CD4-positive, alpha-beta T cell treated with Interferon alpha-2 for 1 hour (primary cell): ENCODE results near the gene DMXL2.
A peak's percentile ranks its signal among the peaks of the same experiment; 100 is the strongest.
"Not testable (repeated sequence)": the region's sequence is repeated elsewhere in the genome, so short reads cannot be mapped to it uniquely, and the experiment has no call there.

Source experiments
- DNase-seq, 2 donors: peaks; one replicate each; pipeline ENCODE4 v3.0.0-alpha.2; 2020 to 2022

DMXL2 gene

GRCh38 chr15:51622604-51623370 is at the start of gene DMXL2:
DMXL2 (minus strand) TSS chr15:51622771; CDS start chr15:51622545, 226 bp downstream.
- DNase-seq = peak; percentile 71 to 73

DNA sequence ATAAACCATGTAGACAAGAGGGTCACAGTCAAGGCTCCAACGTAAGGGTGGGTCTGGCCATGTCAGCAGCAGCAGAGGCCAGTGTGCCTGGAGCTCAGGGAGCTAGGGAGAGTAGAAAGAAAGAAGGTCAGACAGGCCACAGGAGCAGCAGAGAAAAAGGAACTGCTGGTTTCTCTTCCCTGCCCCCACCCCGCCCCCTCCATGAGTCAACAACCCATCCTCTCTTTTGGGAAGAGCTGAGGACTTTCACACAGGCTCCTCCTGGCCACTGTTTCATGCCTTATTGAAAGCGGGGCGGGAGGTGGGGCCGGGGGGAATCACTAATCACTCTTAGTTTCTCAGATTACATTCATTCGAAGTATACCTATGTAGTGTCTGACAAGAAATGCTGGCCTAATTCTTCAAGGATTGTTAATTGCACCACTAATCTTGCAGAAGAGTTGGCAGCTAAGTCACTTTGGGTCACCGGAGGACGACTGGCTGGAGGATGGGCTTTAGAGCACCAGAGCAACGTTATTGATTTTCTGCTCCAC is 49.6 kb upstream of the DMXL2 start:
- peak in 1 of 2 donors; percentile 10 for DNase-seq

- no peak for DNase-seq
Measured at GRCh38 chr15:51669381-51669780, 46.8 kb upstream of the DMXL2 start.

DNA sequence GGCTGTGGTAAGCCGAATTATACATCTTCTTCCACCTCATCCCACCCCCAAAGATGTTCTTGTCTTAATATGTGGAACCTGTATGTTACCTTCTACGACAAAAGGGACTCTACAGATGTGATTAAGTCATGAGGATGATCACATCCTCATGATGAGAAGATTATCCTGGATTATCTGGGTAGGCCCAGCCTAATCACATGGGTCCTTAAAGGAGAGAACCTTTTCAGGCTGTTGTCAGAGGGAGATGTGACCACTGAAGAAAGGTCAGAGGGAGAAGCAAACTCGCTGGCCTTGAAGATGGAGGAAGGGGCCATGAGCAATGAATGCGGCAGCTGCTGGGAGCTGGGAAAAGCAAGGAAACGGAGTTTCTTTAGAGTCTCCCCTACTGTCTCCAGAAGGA is 45.9 kb upstream of the DMXL2 start:
- DNase-seq = no peak

GRCh38 chr15:51667478-51667877 is 44.9 kb upstream of the DMXL2 start:
- no peak for DNase-seq

GRCh38 chr15:51661072-51661471 is 38.5 kb upstream of the DMXL2 start:
- no peak for DNase-seq

DNA sequence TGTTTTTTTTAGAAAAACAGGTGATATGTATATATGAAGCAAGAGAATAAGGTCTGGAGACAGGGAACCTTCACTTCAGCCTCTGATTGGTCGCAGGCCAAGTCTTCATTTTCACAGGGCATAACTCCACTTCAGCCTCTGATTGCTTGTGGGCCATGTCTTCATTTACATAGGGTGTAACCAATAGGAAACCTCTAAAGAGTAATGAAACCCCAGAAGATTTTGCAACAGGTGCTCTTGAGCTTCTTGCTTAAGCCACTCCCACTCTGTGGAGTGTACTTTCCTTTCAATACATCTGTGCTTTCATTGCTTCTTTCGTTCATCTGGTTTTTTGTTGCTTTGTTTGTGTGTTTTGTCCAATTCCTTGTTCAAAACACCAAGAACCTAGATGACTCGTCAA is 36.1 kb upstream of the DMXL2 start:
- no peak for DNase-seq

DNA sequence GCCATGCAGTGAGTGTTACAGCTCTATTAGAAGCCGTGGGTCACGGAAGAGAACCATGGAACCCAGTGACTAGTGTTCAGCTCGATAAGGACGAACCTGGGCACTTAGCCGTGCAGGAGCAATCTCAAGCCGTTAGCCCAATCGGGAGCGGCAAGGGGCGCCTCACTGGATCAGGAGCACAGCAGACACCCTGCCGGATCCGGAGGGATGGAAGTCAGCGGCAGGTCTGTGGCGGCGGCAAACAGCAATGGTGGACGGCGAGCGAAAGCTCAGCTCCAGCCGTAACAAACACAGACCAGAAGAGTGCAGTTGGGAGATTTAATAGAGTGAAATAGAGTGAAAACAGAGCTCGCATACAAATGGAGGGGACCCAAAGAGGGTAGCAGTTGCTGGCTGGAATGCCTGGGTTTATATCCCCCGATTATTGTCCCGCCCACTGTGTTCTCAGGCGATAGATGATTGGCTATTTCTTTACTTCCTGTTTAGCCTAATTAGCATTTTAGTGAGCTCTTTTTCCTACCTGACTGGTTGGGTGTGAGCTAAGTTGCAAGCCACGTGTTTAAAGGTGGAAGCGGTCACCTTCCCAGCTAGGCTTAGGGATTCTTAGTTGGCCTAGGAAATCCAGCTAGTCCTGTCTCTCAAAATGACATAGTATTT is 33.0 kb upstream of the DMXL2 start:
- not testable (repeated sequence) for DNase-seq

DNA sequence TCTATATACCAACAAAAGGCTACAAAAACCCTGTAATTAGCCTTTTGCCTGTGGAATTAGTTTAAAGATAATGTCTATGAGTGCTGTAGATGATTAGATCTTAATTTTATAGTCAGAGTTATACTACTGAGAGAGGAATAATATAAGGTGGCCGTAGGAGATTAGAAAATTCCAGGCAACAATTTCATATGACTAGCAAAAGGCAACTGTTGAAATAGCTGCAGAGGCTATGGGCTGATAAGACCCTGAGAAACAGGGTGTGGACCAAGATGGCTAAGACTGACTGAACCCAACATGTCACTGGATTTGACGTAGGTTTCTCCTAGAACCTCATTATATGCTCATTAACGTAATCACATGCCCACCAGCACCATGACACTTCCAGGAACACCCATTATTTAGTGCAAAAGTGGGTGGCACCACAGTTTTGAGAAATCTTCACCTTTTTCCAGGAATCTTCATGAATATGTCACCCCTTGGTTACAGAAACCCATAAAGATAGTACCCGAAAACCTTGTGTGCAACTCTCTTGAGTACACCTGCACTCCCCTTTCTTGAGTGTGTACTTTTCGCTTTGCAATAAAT is 29.6 kb upstream of the DMXL2 start:
- DNase-seq = no peak

GRCh38 chr15:51649659-51650521 is 27.3 kb upstream of the DMXL2 start:
- peak; percentile 58 to 80 for DNase-seq

DNA sequence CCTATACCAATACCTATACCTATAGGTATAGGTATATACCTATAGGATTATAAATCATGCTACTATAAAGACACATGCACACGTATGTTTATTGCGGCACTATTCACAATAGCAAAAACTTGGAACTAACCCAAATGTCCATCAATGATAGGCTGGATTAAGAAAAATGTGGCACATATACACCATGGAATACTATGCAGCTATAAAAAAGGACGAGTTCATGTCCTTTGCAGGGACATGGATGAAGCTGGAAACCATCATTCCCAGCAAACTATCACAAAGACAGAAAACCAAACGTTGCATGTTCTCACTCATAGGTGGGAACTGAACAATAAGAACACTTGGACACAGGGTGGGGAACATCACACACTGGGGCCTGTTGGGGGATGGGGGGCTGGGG is 26.1 kb upstream of the DMXL2 start:
- not testable (repeated sequence) for DNase-seq

- DNase-seq = not testable (repeated sequence)
Measured at GRCh38 chr15:51648101-51648500, 25.5 kb upstream of the DMXL2 start.

- DNase-seq = peak in 1 of 2 donors; percentile 33
Measured at GRCh38 chr15:51647128-51647562, 24.6 kb upstream of the DMXL2 start.

- DNase-seq = no peak
Measured at GRCh38 chr15:51642696-51643095, 20.1 kb upstream of the DMXL2 start.

DNA sequence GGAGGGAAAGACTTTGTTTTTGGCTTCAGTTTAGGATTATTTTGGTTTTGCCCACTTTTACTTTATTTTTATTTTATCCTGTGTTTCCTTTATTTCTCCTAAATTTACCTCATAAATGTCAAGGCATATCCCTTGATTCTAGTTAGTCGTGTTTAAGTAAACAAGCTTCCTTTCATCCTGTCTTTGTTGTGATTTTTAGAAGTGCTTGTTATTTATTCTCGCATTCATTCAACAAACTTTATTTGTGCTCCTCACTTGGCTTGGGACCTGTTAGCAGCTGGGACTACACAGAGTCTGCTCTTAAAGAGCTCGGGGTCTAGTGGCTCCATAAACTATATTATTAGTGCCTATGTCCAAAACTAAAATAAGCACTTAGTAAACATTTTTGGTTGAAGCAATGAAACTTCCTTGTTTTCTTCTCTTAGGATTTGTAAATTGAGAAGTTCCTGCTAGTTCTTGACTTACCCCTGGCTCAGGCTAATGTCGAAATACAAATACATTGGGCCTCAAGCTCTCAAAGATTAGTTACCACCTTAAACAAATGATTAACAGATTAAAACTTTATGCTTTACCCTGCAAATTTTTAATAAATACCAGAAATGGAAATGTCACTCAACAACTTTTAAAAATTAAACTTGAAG is 19.0 kb upstream of the DMXL2 start:
- DNase-seq = no peak

- DNase-seq = peak; percentile 21 to 60
Measured at GRCh38 chr15:51634591-51635198, 12.1 kb upstream of the DMXL2 start.

DNA sequence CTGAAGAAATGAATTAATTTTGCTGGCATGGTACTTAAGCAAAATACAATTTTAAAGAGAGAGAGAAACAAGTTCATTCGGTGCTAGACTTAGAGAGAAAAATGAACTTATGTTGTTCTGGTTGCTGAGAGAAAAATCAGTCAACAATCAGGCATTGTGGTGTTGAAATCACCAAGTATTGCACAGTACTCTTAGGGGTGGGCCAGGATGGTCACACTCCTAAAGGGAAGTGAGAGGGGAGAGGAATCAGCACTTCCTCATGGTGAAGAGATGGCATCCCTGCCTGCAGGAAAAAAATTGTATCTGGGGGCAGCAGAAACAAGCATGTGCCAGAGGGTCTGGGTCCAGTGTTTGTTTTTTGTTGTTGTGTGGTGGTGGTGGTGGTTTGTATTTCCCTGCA is 7.0 kb upstream of the DMXL2 start:
- DNase-seq = peak; percentile 25 to 54

- DNase-seq = no peak
Measured at GRCh38 chr15:51625236-51625635, 2.7 kb upstream of the DMXL2 start.

- no peak for DNase-seq
Measured at GRCh38 chr15:51624022-51624421, 1.5 kb upstream of the DMXL2 start.

DNA sequence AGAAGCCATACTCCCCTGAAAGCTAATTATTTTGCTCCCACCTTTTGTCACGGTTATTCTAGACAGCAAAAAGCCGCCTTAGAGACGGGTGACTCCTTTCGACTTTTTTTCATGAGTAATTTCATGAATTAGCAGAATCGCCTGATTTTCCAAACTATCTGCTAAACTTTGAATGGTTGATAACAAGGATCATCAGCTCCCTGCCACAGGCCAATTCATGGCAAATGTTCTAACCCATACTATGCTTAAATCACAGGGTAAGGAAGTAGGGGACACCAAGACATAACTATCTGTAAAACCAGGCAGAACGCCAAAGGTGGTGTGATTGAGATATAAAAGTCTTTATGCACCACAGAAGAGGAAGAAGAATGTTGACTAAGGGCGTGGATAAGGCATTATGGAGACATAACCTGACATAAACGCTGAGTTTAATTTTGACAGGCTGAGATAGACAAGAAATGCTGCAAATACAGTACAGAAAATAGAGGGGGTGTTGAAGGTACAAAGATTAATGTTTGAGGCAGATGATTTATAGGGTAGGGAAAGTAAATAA is 891 bp upstream of the DMXL2 start:
- DNase-seq = no peak

GRCh38 chr15:51621936-51622603 is 501 bp downstream of the DMXL2 start:
- DNase-seq = peak; percentile 17 to 34
